Upper lobe of left lung (tissue), 4 donors: ENCODE results near the gene ZACN.

Experiments
- EP300 ChIP-seq, 4 donors: sonication (generic); formaldehyde crosslinking; IDR thresholded peaks; one replicate each; pipeline ENCODE4 v1.5.1; 2017; ENCODE audit warnings: antibody characterized with exemption in 4 of 4, control low read depth in 2 of 4
- POLR2A ChIP-seq, 4 donors: fragments of 450-650 bp; IDR thresholded peaks; one replicate each; pipeline ENCODE4 v1.5.1; 2016 to 2017; ENCODE audit warnings: antibody characterized with exemption in 4 of 4, mild to moderate bottlenecking in 2 of 4
- POLR2AphosphoS5 ChIP-seq, 2 donors: sonication (generic); formaldehyde crosslinking; IDR thresholded peaks; one replicate each; pipeline ENCODE4 v1.5.1; 2017; ENCODE audit warnings: antibody characterized with exemption in 2 of 2

- no peak for TF ChIP-seq EP300 (IDR thresholded peaks at IDR 0.05)
- TF ChIP-seq POLR2A (IDR thresholded peaks at IDR 0.05) = no peak
- TF ChIP-seq POLR2AphosphoS5 (IDR thresholded peaks at IDR 0.05) = no peak
Observed at GRCh38 chr17:76107509-76107908, 28.5 kb downstream of the ZACN start.
